Esophagus muscularis mucosa (tissue), 4 donors: Measurements from ENCODE around the gene NMUR1. TPM values are rescaled to one million over a fixed set of nuclear protein-coding genes. Genes with fewer than 3 reads are reported as not detected.

Experiments used
- DNase-seq: peaks from one replicate; pipeline ENCODE4 v3.0.0-alpha.2; 2017; ENCODE audit errors: extremely low spot score
- H3K27ac ChIP-seq, 4 donors: fragments of 200-600 bp; sonication (generic); replicated peaks in 1 of 4; 1 replicate in 3 of 4; 2 replicates in 1 of 4; pipeline ENCODE4 v1.5.1; 2016 to 2019; ENCODE audit warnings: mild to moderate bottlenecking in 1 of 4
- H3K27me3 ChIP-seq, 4 donors: fragments of 200-600 bp; sonication (generic); one replicate each; pipeline versions ENCODE4 v1.5.1 to v1.6.0; 2016 to 2019
- H3K36me3 ChIP-seq, 4 donors: fragments of 200-600 bp; sonication (generic); one replicate each; pipeline ENCODE4 v1.5.1; 2016 to 2019
- H3K4me1 ChIP-seq, 4 donors: fragments of 200-600 bp; sonication (generic); one replicate each; pipeline ENCODE4 v1.5.1; 2016 to 2019
- H3K4me3 ChIP-seq, 4 donors: fragments of 200-600 bp; sonication (generic); 1 replicate in 2 of 4; 2 replicates in 2 of 4; pipeline ENCODE4 v1.5.1; 2016 to 2019; ENCODE audit warnings: mild to moderate bottlenecking in 4 of 4, moderate library complexity in 1 of 4
- H3K9me3 ChIP-seq, 4 donors: fragments of 200-600 bp; sonication (generic); 1 replicate in 3 of 4; 2 replicates in 1 of 4; pipeline ENCODE4 v1.5.1; 2016 to 2019
- EP300 ChIP-seq: sonication (generic); formaldehyde crosslinking; IDR thresholded peaks from one replicate; pipeline ENCODE4 v1.6.1; 2017; ENCODE audit warnings: antibody characterized with exemption
- POLR2A ChIP-seq: fragments of 450-650 bp; IDR thresholded peaks from one replicate; pipeline ENCODE4 v1.6.1; 2017; ENCODE audit warnings: antibody characterized with exemption, moderate library complexity, mild to moderate bottlenecking, low read depth
- POLR2AphosphoS5 ChIP-seq, 2 donors: sonication (generic); formaldehyde crosslinking; IDR thresholded peaks; one replicate each; pipeline ENCODE4 v1.6.1; 2017; ENCODE audit warnings: antibody characterized with exemption in 2 of 2
- WGBS: methylation state at CpG from one replicate; pipeline ENCODE4 v1.1.5; 2018; 5-methylcytosine and 5-hydroxymethylcytosine counted together
- intact Hi-C: fragments of 100-400 bp; cut with DNase I; formaldehyde crosslinking; loops from one replicate; pipeline ENCODE4 v1.15.1; 2023
- total RNA-seq, 4 donors: library from RNA; depleted of rRNA; stranded (reverse); fragments of >200 nt; gene quantifications; one replicate each; pipeline versions ENCODE4 v1.1.0 to v1.2.1, GENCODE V29; 2016
- TF ChIP-seq, protein P1 (sequence below), 3 experiments: fragments of 200-600 bp in 2 of 3; fragments of 450-650 bp in 1 of 3; sonication (generic) in 2 of 3; IDR thresholded peaks; one replicate each; pipeline ENCODE4 v1.5.1; 2017 to 2019; ENCODE audit warnings: antibody characterized with exemption in 3 of 3, mild to moderate bottlenecking in 2 of 3, moderate library complexity in 1 of 3

Gene NMUR1
- total RNA-seq, 4 donors from 2014 or later: 1.2 to 5.4 (median 2.5) TPM

DNA sequence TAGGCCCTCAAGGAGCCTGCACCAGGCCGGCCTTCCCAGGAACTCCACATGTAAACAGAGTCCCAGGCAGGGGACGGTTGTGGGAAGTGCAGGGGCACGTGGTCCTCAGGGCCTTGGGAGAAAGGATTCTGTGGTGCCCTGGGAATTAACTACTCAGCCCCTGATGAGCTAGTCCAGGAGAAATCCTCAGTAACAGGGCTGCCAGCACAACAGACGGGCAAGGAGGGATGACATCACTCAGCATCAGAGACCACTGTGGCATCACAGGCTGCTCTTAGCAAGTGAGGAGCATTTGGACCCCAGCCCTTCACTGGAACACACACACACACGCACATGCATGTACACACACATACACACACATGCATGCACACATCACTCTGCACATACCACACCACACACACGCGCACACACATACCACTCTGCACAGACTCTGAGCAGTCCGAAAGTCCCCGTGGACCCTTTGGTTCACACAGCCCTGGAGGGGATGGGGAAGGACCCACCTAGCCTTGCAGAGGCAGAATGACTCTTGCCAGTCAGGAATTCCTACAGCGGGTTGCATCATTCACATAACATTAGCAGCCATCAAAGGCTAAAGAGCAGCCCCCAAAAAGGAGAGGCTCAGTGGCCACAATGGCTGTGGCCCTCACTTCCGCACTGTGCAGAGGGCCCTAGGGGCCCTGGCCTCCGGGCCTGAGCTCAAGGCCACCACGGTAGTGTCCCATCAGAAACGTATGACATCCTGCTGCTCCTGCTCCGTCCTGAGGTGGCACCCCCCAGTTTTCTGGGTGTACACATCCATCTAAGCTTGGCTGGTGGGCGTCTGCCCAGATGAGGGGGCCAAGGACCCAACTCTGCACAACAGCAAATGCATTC is 1.9 kb upstream of the NMUR1 start:
- Histone ChIP-seq H3K4me3 (no peak overlapping the region), H3K36me3 (no peaks in the 10 kb centered on the region), H3K27ac (no peak overlapping the region), H3K9me3 (no peaks in the 10 kb centered on the region), H3K27me3 (peaks cover 0 to 6% (median 1%) of the 10 kb centered on the region in 4 donors), H3K4me1 (peaks cover 5 to 13% (median 12%) of the 10 kb centered on the region in 4 donors)
- 85% methylated on average over 10 of the region's 16 CpGs for WGBS
- no peak for DNase-seq
- intact Hi-C loops: no loop called here
- no peak for TF ChIP-seq EP300
- TF ChIP-seq POLR2A: no peak
- TF ChIP-seq POLR2AphosphoS5 (IDR thresholded peaks at IDR 0.05): no peak
- TF ChIP-seq, protein P1, sequence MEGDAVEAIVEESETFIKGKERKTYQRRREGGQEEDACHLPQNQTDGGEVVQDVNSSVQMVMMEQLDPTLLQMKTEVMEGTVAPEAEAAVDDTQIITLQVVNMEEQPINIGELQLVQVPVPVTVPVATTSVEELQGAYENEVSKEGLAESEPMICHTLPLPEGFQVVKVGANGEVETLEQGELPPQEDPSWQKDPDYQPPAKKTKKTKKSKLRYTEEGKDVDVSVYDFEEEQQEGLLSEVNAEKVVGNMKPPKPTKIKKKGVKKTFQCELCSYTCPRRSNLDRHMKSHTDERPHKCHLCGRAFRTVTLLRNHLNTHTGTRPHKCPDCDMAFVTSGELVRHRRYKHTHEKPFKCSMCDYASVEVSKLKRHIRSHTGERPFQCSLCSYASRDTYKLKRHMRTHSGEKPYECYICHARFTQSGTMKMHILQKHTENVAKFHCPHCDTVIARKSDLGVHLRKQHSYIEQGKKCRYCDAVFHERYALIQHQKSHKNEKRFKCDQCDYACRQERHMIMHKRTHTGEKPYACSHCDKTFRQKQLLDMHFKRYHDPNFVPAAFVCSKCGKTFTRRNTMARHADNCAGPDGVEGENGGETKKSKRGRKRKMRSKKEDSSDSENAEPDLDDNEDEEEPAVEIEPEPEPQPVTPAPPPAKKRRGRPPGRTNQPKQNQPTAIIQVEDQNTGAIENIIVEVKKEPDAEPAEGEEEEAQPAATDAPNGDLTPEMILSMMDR (IDR thresholded peaks at IDR 0.05): no peak

DNA sequence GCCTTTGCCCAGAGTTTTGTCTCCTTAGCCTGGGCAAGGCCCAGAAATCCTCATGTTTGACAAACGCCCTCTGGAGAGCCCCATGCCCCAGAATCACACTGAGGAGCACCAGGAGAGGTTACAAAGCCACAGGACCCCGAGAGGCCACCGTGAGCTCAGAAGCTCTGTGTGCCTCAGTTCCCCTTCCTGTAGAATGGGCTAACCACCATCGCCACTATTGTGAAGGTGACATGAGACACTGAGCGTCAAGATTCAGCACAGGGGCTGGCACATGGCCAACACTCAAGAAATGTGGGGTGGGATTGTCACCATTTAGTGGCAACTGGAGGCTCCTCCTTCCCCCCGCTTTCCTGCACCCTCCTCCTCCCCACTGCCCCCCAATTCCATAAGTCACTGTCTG is 1.2 kb upstream of the NMUR1 start:
- no peak for DNase-seq
- 92% methylated on average over 5 of the region's 6 CpGs for WGBS
- H3K36me3 ChIP-seq: no peaks in the 10 kb centered on the region
- H3K9me3 ChIP-seq: no peaks in the 10 kb centered on the region
- TF ChIP-seq EP300 (no peak), POLR2AphosphoS5 (IDR thresholded peaks at IDR 0.05) (no peak), POLR2A (no peak)
- TF ChIP-seq, protein P1 (IDR thresholded peaks at IDR 0.05): no peak
- H3K27ac ChIP-seq: no peak overlapping the region
- H3K4me1 ChIP-seq: peaks cover 5 to 13% (median 12%) of the 10 kb centered on the region in 4 donors
- H3K4me3 ChIP-seq: no peak overlapping the region
- intact Hi-C loops: no loop called here
- H3K27me3 ChIP-seq: peaks cover 0 to 6% (median 1%) of the 10 kb centered on the region in 4 donors

DNA sequence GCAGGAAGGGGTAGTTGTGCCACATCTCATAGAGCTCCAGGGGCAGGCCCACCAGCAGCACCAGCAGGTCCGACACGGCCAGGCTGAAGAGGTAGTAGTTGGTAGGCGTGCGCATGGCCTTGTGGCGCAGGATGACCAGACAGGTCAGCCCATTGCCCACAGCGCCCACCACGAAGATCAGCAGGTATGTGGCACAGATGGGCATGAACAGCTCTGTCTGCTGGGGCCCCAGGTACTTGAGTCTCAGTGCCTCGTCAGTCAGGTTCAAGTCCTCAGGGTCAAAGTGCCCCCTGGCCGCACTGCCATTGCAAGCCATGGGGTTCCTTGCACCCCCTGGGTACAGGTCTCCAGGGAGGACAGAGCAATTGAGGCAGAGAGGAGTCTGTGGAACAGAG is 1.6 kb downstream of the NMUR1 start:
- WGBS: 93% methylated on average over 2 of the region's 9 CpGs

DNA sequence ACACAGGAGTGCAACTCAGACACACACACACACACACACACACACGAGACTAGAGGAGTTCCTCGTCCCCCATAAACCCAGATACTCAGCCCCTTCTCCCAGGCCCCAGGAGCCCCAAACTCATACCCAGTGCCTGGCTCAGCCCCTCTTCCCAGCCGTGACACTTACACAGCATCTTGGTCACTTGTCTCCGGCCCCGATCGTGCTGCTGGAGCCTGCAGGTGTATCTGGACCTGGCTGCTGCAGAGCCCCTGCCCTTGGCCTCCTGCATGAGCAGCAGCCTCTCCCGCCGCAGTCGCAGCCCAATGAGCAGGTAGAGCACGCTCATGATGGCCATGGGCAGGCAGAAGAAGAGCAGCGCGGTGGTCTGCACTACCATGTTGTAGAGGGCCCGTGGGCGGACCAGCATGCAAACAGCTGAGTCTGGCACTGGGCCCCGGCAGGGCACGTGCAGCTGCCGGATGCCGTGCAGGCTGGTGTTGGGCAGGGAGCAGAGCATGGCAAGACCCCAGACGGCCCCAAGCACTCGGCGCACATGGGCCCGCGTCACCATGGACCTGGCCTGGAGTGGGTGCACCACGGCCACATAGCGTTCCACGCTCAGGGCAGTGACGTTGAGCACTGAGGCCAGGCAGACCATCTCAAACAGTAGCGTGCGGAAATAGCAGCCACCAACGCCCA is 2.1 kb downstream of the NMUR1 start:
- H3K27ac ChIP-seq: no peak overlapping the region

More for the DNA sequence above, 1.6 kb downstream of the NMUR1 start:
- peaks cover 5 to 19% (median 16%) of the 10 kb centered on the region in 4 donors for H3K4me1 ChIP-seq
- no peak for DNase-seq
- no peaks in the 10 kb centered on the region for H3K36me3 ChIP-seq
- H3K27me3 ChIP-seq: peaks cover 0 to 6% (median 1%) of the 10 kb centered on the region in 4 donors
- TF ChIP-seq POLR2AphosphoS5 (IDR thresholded peaks at IDR 0.05) (no peak), POLR2A (no peak), EP300 (no peak)
- TF ChIP-seq, protein P1 (IDR thresholded peaks at IDR 0.05): no peak
- H3K9me3 ChIP-seq: no peaks in the 10 kb centered on the region
- H3K27ac ChIP-seq: no peak overlapping the region
- no peak overlapping the region for H3K4me3 ChIP-seq
- intact Hi-C loops: no loop called here

More for the DNA sequence above, 2.1 kb downstream of the NMUR1 start:
- no peaks in the 10 kb centered on the region for H3K36me3 ChIP-seq
- peaks cover 5 to 24% (median 20%) of the 10 kb centered on the region in 4 donors for H3K4me1 ChIP-seq
- no peak overlapping the region for H3K4me3 ChIP-seq
- intact Hi-C loops: no loop called here
- H3K27me3 ChIP-seq: peaks cover 0 to 6% (median 1%) of the 10 kb centered on the region in 4 donors
- DNase-seq: no peak
- TF ChIP-seq POLR2A: no peak
- TF ChIP-seq EP300: no peak
- TF ChIP-seq POLR2AphosphoS5 (IDR thresholded peaks at IDR 0.05): no peak
- TF ChIP-seq, protein P1 (IDR thresholded peaks at IDR 0.05): no peak
- WGBS: 94% methylated on average over 14 of the region's 30 CpGs
- H3K9me3 ChIP-seq: no peaks in the 10 kb centered on the region
